NCI-H446 treated with DMSO at 0.1 percent for 48 hours (cell line): ENCODE results near the gene TAF7L.
"Not testable (repeated sequence)": the region's sequence is repeated elsewhere in the genome, so short reads cannot be mapped to it uniquely, and the experiment has no call there.

ENCODE experiments used
- DNase-seq: peaks from one replicate; lab custom pipeline; 2025; lab: John Stamatoyannopoulos, UW

TAF7L gene

GRCh38 chrX:101290957-101291603 lies at the start of gene TAF7L:
Gene TAF7L (minus strand): TSS chrX:101291334. CDS start chrX:101287543, 3,791 bp downstream.
- DNase-seq: no peak

GRCh38 chrX:101337776-101338271 lies 46.7 kb upstream of the TAF7L start:
- DNase-seq: no peak

GRCh38 chrX:101334310-101334709 lies 43.2 kb upstream of the TAF7L start:
- not testable (repeated sequence) for DNase-seq

GRCh38 chrX:101326600-101326999 lies 35.5 kb upstream of the TAF7L start:
- DNase-seq: not testable (repeated sequence)

- DNase-seq: no peak
Measured at GRCh38 chrX:101303790-101304189, 12.7 kb upstream of the TAF7L start.

- not testable (repeated sequence) for DNase-seq
Measured at GRCh38 chrX:101295603-101296002, 4.5 kb upstream of the TAF7L start.

- DNase-seq: no peak
Measured at GRCh38 chrX:101287402-101287801, 3.7 kb downstream of the TAF7L start.

- DNase-seq: no peak
Measured at GRCh38 chrX:101276238-101276637, 14.9 kb downstream of the TAF7L start.

- no peak for DNase-seq
Measured at GRCh38 chrX:101274198-101274597, 16.9 kb downstream of the TAF7L start.

GRCh38 chrX:101265869-101266428 lies 25.2 kb downstream of the TAF7L start:
- DNase-seq: no peak

- DNase-seq: no peak
Measured at GRCh38 chrX:101263766-101264165, 27.4 kb downstream of the TAF7L start.

- DNase-seq: no peak
Measured at GRCh38 chrX:101262590-101262989, 28.5 kb downstream of the TAF7L start.

- DNase-seq: no peak
Measured at GRCh38 chrX:101260435-101260834, 30.7 kb downstream of the TAF7L start.

GRCh38 chrX:101258259-101258581 lies 32.9 kb downstream of the TAF7L start:
- DNase-seq: no peak

GRCh38 chrX:101257448-101258258 lies 33.5 kb downstream of the TAF7L start:
- DNase-seq: no peak

GRCh38 chrX:101252634-101253033 lies 38.5 kb downstream of the TAF7L start:
- no peak for DNase-seq

GRCh38 chrX:101241531-101241930 lies 49.6 kb downstream of the TAF7L start:
- DNase-seq: no peak

- no peak for DNase-seq
Measured at GRCh38 chrX:101237041-101237440, 54.1 kb downstream of the TAF7L start.

GRCh38 chrX:101232316-101232715 lies 58.8 kb downstream of the TAF7L start:
- no peak for DNase-seq

GRCh38 chrX:101231080-101231479 lies 60.1 kb downstream of the TAF7L start:
- no peak for DNase-seq

- DNase-seq: no peak
Measured at GRCh38 chrX:101230636-101231035, 60.5 kb downstream of the TAF7L start.

- DNase-seq: no peak
Measured at GRCh38 chrX:101229170-101229569, 62.0 kb downstream of the TAF7L start.

- no peak for DNase-seq
Measured at GRCh38 chrX:101223226-101223625, 67.9 kb downstream of the TAF7L start.
